ENCODE data around the gene DHRS2.

GRCh38 chr14:23631234-23631633, 4.9 kb upstream of the DHRS2 start:
- TF ChIP-seq, protein P1, sequence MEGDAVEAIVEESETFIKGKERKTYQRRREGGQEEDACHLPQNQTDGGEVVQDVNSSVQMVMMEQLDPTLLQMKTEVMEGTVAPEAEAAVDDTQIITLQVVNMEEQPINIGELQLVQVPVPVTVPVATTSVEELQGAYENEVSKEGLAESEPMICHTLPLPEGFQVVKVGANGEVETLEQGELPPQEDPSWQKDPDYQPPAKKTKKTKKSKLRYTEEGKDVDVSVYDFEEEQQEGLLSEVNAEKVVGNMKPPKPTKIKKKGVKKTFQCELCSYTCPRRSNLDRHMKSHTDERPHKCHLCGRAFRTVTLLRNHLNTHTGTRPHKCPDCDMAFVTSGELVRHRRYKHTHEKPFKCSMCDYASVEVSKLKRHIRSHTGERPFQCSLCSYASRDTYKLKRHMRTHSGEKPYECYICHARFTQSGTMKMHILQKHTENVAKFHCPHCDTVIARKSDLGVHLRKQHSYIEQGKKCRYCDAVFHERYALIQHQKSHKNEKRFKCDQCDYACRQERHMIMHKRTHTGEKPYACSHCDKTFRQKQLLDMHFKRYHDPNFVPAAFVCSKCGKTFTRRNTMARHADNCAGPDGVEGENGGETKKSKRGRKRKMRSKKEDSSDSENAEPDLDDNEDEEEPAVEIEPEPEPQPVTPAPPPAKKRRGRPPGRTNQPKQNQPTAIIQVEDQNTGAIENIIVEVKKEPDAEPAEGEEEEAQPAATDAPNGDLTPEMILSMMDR (conservative IDR thresholded peaks at IDR 0.05; ENCODE audit: low read depth, low read length): no peak
- no peak for TF ChIP-seq EZH2 (IDR thresholded peaks at IDR 0.05; ENCODE audit: borderline replicate concordance, low read depth, low read length, poor library complexity, severe bottlenecking)

Data from A673 (cell line).